PFSK-1 (cell line): ENCODE measurements around the gene BACE2.

ENCODE experiments used
- FOXP2 ChIP-seq: optimal IDR thresholded peaks from 2 replicates; pipeline ENCODE3; 2011; ENCODE audit warnings: borderline replicate concordance, control low read depth, inconsistent platforms; ENCODE audit not compliant: insufficient read depth; ENCODE audit errors: extremely low read length, extremely low read depth
- POLR2AphosphoS5 ChIP-seq: IDR thresholded peaks from 2 replicates; pipeline ENCODE4 v1.6.1; 2012; ENCODE audit warnings: low read depth, mild to moderate bottlenecking, control low read depth, low read length, moderate library complexity
- REST ChIP-seq, 2 experiments: IDR thresholded peaks; 2 replicates each; pipeline versions ENCODE4 v1.6.1 to v1.8.0; 2011 to 2012; ENCODE audit warnings: low read depth in 2 of 2, low read length in 2 of 2, control low read depth in 1 of 2, inconsistent platforms in 1 of 2, mild to moderate bottlenecking in 1 of 2, moderate library complexity in 1 of 2; ENCODE audit not compliant: insufficient read depth in 1 of 2
- SIN3A ChIP-seq: IDR thresholded peaks from 2 replicates; pipeline ENCODE4 v1.6.1; 2012; ENCODE audit warnings: mild to moderate bottlenecking, low read length, moderate library complexity, borderline replicate concordance; ENCODE audit not compliant: insufficient read depth
- TAF1 ChIP-seq: IDR thresholded peaks from 2 replicates; pipeline ENCODE4 v1.6.1; 2012; ENCODE audit warnings: low read length, control low read depth, borderline replicate concordance; ENCODE audit not compliant: insufficient read depth

DNA sequence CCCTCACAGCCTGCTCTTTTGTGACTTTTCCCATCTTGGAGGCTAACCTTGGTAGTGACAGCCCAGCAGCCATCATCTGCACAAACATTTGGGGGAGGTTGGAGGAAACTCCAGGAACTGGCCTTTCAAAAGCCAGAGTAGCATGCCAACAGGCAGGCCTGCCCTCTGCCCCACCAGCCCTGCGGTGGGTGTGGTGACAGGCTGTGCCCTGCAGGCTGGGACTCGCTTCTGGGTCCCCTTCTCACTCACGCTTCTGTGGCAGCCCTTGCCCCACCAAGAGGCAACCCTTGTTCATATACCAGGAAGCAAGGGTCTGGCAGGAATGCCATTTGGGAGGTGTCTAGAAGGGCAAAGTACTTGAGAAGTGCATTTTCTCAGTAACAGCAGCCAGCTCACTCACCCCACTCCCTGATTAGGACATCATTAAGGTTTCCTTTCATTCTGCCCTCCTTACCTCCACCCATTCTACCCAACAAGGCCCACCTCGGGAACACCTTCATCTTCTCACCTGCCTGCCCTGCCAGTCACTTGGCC, 127.8 kb downstream of the BACE2 start:
- TF ChIP-seq REST (IDR thresholded peaks at IDR 0.05; ENCODE audit: insufficient read depth in 1 of 2, low read depth in 2 of 2, low read length in 2 of 2) (no peak), POLR2AphosphoS5 (no peak), TAF1 (no peak), SIN3A (no peak), FOXP2 (no peak)
